ENCODE measurements around the gene SSC5D. TPM values are rescaled to one million over a fixed set of nuclear protein-coding genes. Genes with fewer than 3 reads are reported as not detected.

Gene SSC5D
- 0.65 TPM for polyA plus RNA-seq (2013, experiment 1 of 2)
- 1.0 TPM for polyA plus RNA-seq (2013, experiment 2 of 2)

GRCh38 chr19:55487924-55488687 lies at the start of gene SSC5D:
SSC5D (plus strand) TSS chr19:55488436; CDS start chr19:55488590, 154 bp downstream.
- H3K36me3 ChIP-seq (ENCODE audit: insufficient read depth, low read length): no peaks in the 10 kb centered on the region
- 2% methylated on average over 14 of the region's 21 CpGs for WGBS
- H3K9me3 ChIP-seq (ENCODE audit: insufficient read depth, low read depth, low read length): no peaks in the 10 kb centered on the region
- no peaks in the 10 kb centered on the region for H3K27me3 ChIP-seq (ENCODE audit: insufficient read depth, low read length)
- peak within 1 kb of the TSS; percentile 56; the same call in 1 of the 2 replicates for H3K9ac ChIP-seq (ENCODE audit: low read depth, low read length)
- peak within 1 kb of the TSS; percentile 45 for H3K4me3 ChIP-seq (ENCODE audit: low read length)
- H3K27ac ChIP-seq (ENCODE audit: low read depth, low read length): peak within 1 kb of the TSS; percentile 65
- peaks cover 24% of the 10 kb centered on the region for H3K4me1 ChIP-seq (ENCODE audit: insufficient read depth, low read length)

- 76% methylated on average over 5 of the region's 5 CpGs for WGBS
- H3K9ac ChIP-seq (ENCODE audit: low read depth, low read length): no peak overlapping the region
- H3K27me3 ChIP-seq (ENCODE audit: insufficient read depth, low read length): peaks cover 61% of the 10 kb centered on the region
Measured at GRCh38 chr19:55439052-55439451, 49.2 kb upstream of the SSC5D start.

GRCh38 chr19:55440411-55441105 lies 47.7 kb upstream of the SSC5D start:
- Histone ChIP-seq H3K4me3 (ENCODE audit: low read length) (peak overlapping the region; percentile 62), H3K36me3 (ENCODE audit: insufficient read depth, low read length) (no peaks in the 10 kb centered on the region), H3K27me3 (ENCODE audit: insufficient read depth, low read length) (peaks cover 76% of the 10 kb centered on the region), H3K27ac (ENCODE audit: low read depth, low read length) (no peak overlapping the region; the same call in 1 of the 2 replicates), H3K4me1 (ENCODE audit: insufficient read depth, low read length) (peaks cover 5% of the 10 kb centered on the region; the same call in 1 of the 2 replicates), H3K9me3 (ENCODE audit: insufficient read depth, low read depth, low read length) (no peaks in the 10 kb centered on the region), H3K9ac (ENCODE audit: low read depth, low read length) (no peak overlapping the region)
- 13% methylated on average over 39 of the region's 39 CpGs for WGBS

More at GRCh38 chr19:55439052-55439451, 49.2 kb upstream of the SSC5D start:
- Histone ChIP-seq H3K4me1 (ENCODE audit: insufficient read depth, low read length) (peaks cover 5% of the 10 kb centered on the region; the same call in 1 of the 2 replicates), H3K9me3 (ENCODE audit: insufficient read depth, low read depth, low read length) (no peaks in the 10 kb centered on the region), H3K4me3 (ENCODE audit: low read length) (no peak overlapping the region), H3K36me3 (ENCODE audit: insufficient read depth, low read length) (no peaks in the 10 kb centered on the region), H3K27ac (ENCODE audit: low read depth, low read length) (no peak overlapping the region)

- no peaks in the 10 kb centered on the region for H3K9me3 ChIP-seq (ENCODE audit: insufficient read depth, low read depth, low read length)
- no peak overlapping the region for H3K9ac ChIP-seq (ENCODE audit: low read depth, low read length)
- no peaks in the 10 kb centered on the region for H3K36me3 ChIP-seq (ENCODE audit: insufficient read depth, low read length)
- H3K4me3 ChIP-seq (ENCODE audit: low read length): peak overlapping the region; percentile 62
- peaks cover 83% of the 10 kb centered on the region for H3K27me3 ChIP-seq (ENCODE audit: insufficient read depth, low read length)
- 10% methylated on average over 21 of the region's 21 CpGs for WGBS
- peaks cover 5% of the 10 kb centered on the region; the same call in 1 of the 2 replicates for H3K4me1 ChIP-seq (ENCODE audit: insufficient read depth, low read length)
- no peak overlapping the region for H3K27ac ChIP-seq (ENCODE audit: low read depth, low read length)
Measured at GRCh38 chr19:55441319-55441691, 46.9 kb upstream of the SSC5D start.

GRCh38 chr19:55441692-55442321 lies 46.4 kb upstream of the SSC5D start:
- 3% methylated on average over 39 of the region's 39 CpGs for WGBS
- H3K36me3 ChIP-seq (ENCODE audit: insufficient read depth, low read length): no peaks in the 10 kb centered on the region
- no peak overlapping the region for H3K9ac ChIP-seq (ENCODE audit: low read depth, low read length)
- peak overlapping the region; percentile 62 for H3K4me3 ChIP-seq (ENCODE audit: low read length)
- peaks cover 88% of the 10 kb centered on the region for H3K27me3 ChIP-seq (ENCODE audit: insufficient read depth, low read length)
- peaks cover 5% of the 10 kb centered on the region; the same call in 1 of the 2 replicates for H3K4me1 ChIP-seq (ENCODE audit: insufficient read depth, low read length)
- no peaks in the 10 kb centered on the region for H3K9me3 ChIP-seq (ENCODE audit: insufficient read depth, low read depth, low read length)
- no peak overlapping the region for H3K27ac ChIP-seq (ENCODE audit: low read depth, low read length)

GRCh38 chr19:55442372-55442961 lies 45.8 kb upstream of the SSC5D start:
- Histone ChIP-seq H3K4me1 (ENCODE audit: insufficient read depth, low read length) (peaks cover 5% of the 10 kb centered on the region; the same call in 1 of the 2 replicates), H3K27ac (ENCODE audit: low read depth, low read length) (no peak overlapping the region), H3K4me3 (ENCODE audit: low read length) (peak overlapping the region; percentile 22; the same call in 1 of the 2 replicates), H3K9me3 (ENCODE audit: insufficient read depth, low read depth, low read length) (no peaks in the 10 kb centered on the region), H3K36me3 (ENCODE audit: insufficient read depth, low read length) (no peaks in the 10 kb centered on the region), H3K27me3 (ENCODE audit: insufficient read depth, low read length) (peaks cover 95% of the 10 kb centered on the region), H3K9ac (ENCODE audit: low read depth, low read length) (no peak overlapping the region)
- WGBS: 2% methylated on average over 72 of the region's 72 CpGs

- no peaks in the 10 kb centered on the region for H3K36me3 ChIP-seq (ENCODE audit: insufficient read depth, low read length)
- no peak within 1 kb of the TSS for H3K27ac ChIP-seq (ENCODE audit: low read depth, low read length)
- peak within 1 kb of the TSS; percentile 62 for H3K4me3 ChIP-seq (ENCODE audit: low read length)
- H3K9me3 ChIP-seq (ENCODE audit: insufficient read depth, low read depth, low read length): no peaks in the 10 kb centered on the region
- H3K9ac ChIP-seq (ENCODE audit: low read depth, low read length): no peak within 1 kb of the TSS
- peaks cover 99% of the 10 kb centered on the region for H3K27me3 ChIP-seq (ENCODE audit: insufficient read depth, low read length)
- WGBS: 4% methylated on average over 43 of the region's 43 CpGs
- peaks cover 5% of the 10 kb centered on the region; the same call in 1 of the 2 replicates for H3K4me1 ChIP-seq (ENCODE audit: insufficient read depth, low read length)
Measured at GRCh38 chr19:55443045-55443823, 45.0 kb upstream of the SSC5D start, which contains the start of gene SHISA7. SHISA7 (minus strand) TSS chr19:55443300; CDS start chr19:55442863, 437 bp downstream.

GRCh38 chr19:55443824-55444480 lies 44.3 kb upstream of the SSC5D start:
- H3K4me3 ChIP-seq (ENCODE audit: low read length): peak overlapping the region; percentile 1; the same call in 1 of the 2 replicates
- no peak overlapping the region for H3K9ac ChIP-seq (ENCODE audit: low read depth, low read length)
- 35% methylated on average over 18 of the region's 18 CpGs for WGBS
- H3K27me3 ChIP-seq (ENCODE audit: insufficient read depth, low read length): peaks cover 99% of the 10 kb centered on the region
- no peaks in the 10 kb centered on the region for H3K9me3 ChIP-seq (ENCODE audit: insufficient read depth, low read depth, low read length)
- no peaks in the 10 kb centered on the region for H3K36me3 ChIP-seq (ENCODE audit: insufficient read depth, low read length)
- H3K27ac ChIP-seq (ENCODE audit: low read depth, low read length): no peak overlapping the region
- peaks cover 5% of the 10 kb centered on the region; the same call in 1 of the 2 replicates for H3K4me1 ChIP-seq (ENCODE audit: insufficient read depth, low read length)

- H3K4me3 ChIP-seq (ENCODE audit: low read length): no peak overlapping the region
- no peaks in the 10 kb centered on the region for H3K36me3 ChIP-seq (ENCODE audit: insufficient read depth, low read length)
- H3K9me3 ChIP-seq (ENCODE audit: insufficient read depth, low read depth, low read length): no peaks in the 10 kb centered on the region
- H3K9ac ChIP-seq (ENCODE audit: low read depth, low read length): no peak overlapping the region
- 51% methylated on average over 11 of the region's 11 CpGs for WGBS
- peaks cover 5% of the 10 kb centered on the region; the same call in 1 of the 2 replicates for H3K4me1 ChIP-seq (ENCODE audit: insufficient read depth, low read length)
- H3K27ac ChIP-seq (ENCODE audit: low read depth, low read length): no peak overlapping the region
- H3K27me3 ChIP-seq (ENCODE audit: insufficient read depth, low read length): peaks cover 99% of the 10 kb centered on the region
Measured at GRCh38 chr19:55444646-55445045, 43.6 kb upstream of the SSC5D start.
